K562 (cell line): Measurements from ENCODE around the gene RLN1. TPM values are rescaled to one million over a fixed set of nuclear protein-coding genes. Genes with fewer than 3 reads are reported as not detected.
"Not testable (repeated sequence)": the region's sequence is repeated elsewhere in the genome, so short reads cannot be mapped to it uniquely, and the experiment has no call there.

Experiments
- ATAC-seq: fragments of 200-7000 bp; cut with Tn5 transposase; 3 replicates; pipeline ENCODE4 v1.9.1; 2020; ENCODE audit warnings: moderate library complexity
- BruUV-seq: library from RNA; stranded (reverse); fragments of 400-500 nt; replicated peaks from 2 replicates; lab custom pipeline; 2021; lab: Mats Ljungman, UMichigan
- CTCF ChIA-PET: fragments of 300-600 bp; formaldehyde crosslinking; extraction: SDS; loops from one replicate; lab custom pipeline; 2021; ENCODE audit warnings: low intra/inter-chr PET ratio; lab: Yijun Ruan, JAX
- POLR2A ChIA-PET: fragments of 300-600, 350-650 bp; sonication (Branson Sonifier 250); formaldehyde crosslinking; extraction: SDS; loops from one replicate; lab custom pipeline; 2021; ENCODE audit warnings: antibody characterized with exemption, inconsistent platforms; lab: Yijun Ruan, JAX
- DNase-seq, 4 experiments: peaks; one replicate each; pipeline versions ENCODE4 v3.0.0 to v3.0.0-alpha.2; 2011 to 2018; ENCODE audit warnings: low spot score in 3 of 4, mixed read lengths in 3 of 4; ENCODE audit errors: extremely low read depth in 1 of 4
- FAIRE-seq: peaks from 2 replicates; lab custom pipeline; 2011; peaks lifted over from hg19 to GRCh38; lab: Jason Lieb, UNC
- H2AFZ ChIP-seq: 2 replicates; pipeline ENCODE4 v1.6.0; 2011; ENCODE audit warnings: low read depth, low read length, control low read depth, inconsistent platforms
- H3K27ac ChIP-seq: fragments of 200-600 bp; 3 replicates; pipeline ENCODE4 v1.8.0; 2011; ENCODE audit warnings: low read depth, mild to moderate bottlenecking, control low read depth, inconsistent platforms, low read length, moderate library complexity, mixed read lengths; ENCODE audit errors: extremely low read depth
- H3K27me3 ChIP-seq, 2 experiments: fragments of 300-600 bp in 1 of 2; 2 replicates in 1 of 2; 3 replicates in 1 of 2; pipeline versions ENCODE4 v1.6.0 to v1.8.0; 2011; ENCODE audit warnings: inconsistent platforms in 2 of 2, low read length in 2 of 2, mild to moderate bottlenecking in 1 of 2, mixed read lengths in 1 of 2, moderate library complexity in 1 of 2; ENCODE audit not compliant: control insufficient read depth in 2 of 2, insufficient read depth in 2 of 2
- H3K36me3 ChIP-seq: fragments of 300-600 bp; 3 replicates; pipeline ENCODE4 v1.8.0; 2011; ENCODE audit warnings: mild to moderate bottlenecking, low read length, inconsistent platforms; ENCODE audit not compliant: control insufficient read depth, insufficient read depth
- H3K4me1 ChIP-seq, 2 experiments: fragments of 200-600 bp in 1 of 2; replicated peaks in 1 of 2; 2 replicates in 1 of 2; 3 replicates in 1 of 2; pipeline versions ENCODE4 v1.5.1 to v1.8.0; 2011; ENCODE audit warnings: inconsistent platforms in 2 of 2, low read length in 2 of 2, mild to moderate bottlenecking in 1 of 2, mixed read lengths in 1 of 2, moderate library complexity in 1 of 2; ENCODE audit not compliant: control insufficient read depth in 2 of 2, insufficient read depth in 2 of 2
- H3K4me2 ChIP-seq: 2 replicates; pipeline ENCODE4 v1.6.1; 2011; ENCODE audit warnings: low read length, control low read depth, inconsistent platforms, mixed read lengths; ENCODE audit not compliant: insufficient read depth
- H3K4me3 ChIP-seq: fragments of 200-600 bp; sonication (generic), shearing (Covaris generic); 2 replicates; pipeline ENCODE4 v1.5.1; 2016; ENCODE audit warnings: control low read depth, inconsistent platforms
- H3K79me2 ChIP-seq: fragments of 200-600 bp; 3 replicates; pipeline ENCODE4 v1.8.0; 2011; ENCODE audit warnings: low read length, inconsistent platforms; ENCODE audit not compliant: control insufficient read depth, insufficient read depth
- H3K9ac ChIP-seq, 2 experiments: 2 replicates each; pipeline versions ENCODE4 v1.6.0 to v1.6.1; 2011; ENCODE audit warnings: low read depth in 2 of 2, low read length in 2 of 2, control low read depth in 1 of 2, inconsistent platforms in 1 of 2, mild to moderate bottlenecking in 1 of 2, mixed read lengths in 1 of 2; ENCODE audit not compliant: insufficient read depth in 1 of 2
- H3K9me1 ChIP-seq: one replicate; pipeline ENCODE4 v1.6.0; 2011; ENCODE audit warnings: inconsistent platforms, mild to moderate bottlenecking, low read length, moderate library complexity; ENCODE audit not compliant: control insufficient read depth, insufficient read depth
- H3K9me3 ChIP-seq: replicated peaks from 2 replicates; pipeline ENCODE4 v1.5.1; 2011; ENCODE audit warnings: low read depth, low read length, inconsistent platforms; ENCODE audit not compliant: control insufficient read depth, insufficient read depth
- H4K20me1 ChIP-seq: replicated peaks from 2 replicates; pipeline ENCODE4 v1.6.1; 2011; ENCODE audit warnings: low read length, inconsistent platforms, mixed read lengths; ENCODE audit not compliant: control insufficient read depth, insufficient read depth
- CHD2 ChIP-seq: IDR thresholded peaks from 2 replicates; pipeline ENCODE4 v1.6.1; 2011; ENCODE audit warnings: low read depth, low read length
- FOXA3 ChIP-seq, 2 experiments: fragments of 450-650 bp in 1 of 2; sonication (generic) in 1 of 2; formaldehyde crosslinking; IDR thresholded peaks in 1 of 2; conservative IDR thresholded peaks in 1 of 2; 2 replicates each; pipeline versions ENCODE4 v1.4.0 to v1.8.0; 2020 to 2022; ENCODE audit warnings: mild to moderate bottlenecking in 2 of 2, missing genetic modification reagents in 1 of 2
- FOXK2 ChIP-seq, 2 experiments: fragments of 450-650 bp; IDR thresholded peaks in 1 of 2; conservative IDR thresholded peaks in 1 of 2; 2 replicates each; pipeline ENCODE4 v1.6.1; 2016; ENCODE audit warnings: low read depth in 2 of 2, mild to moderate bottlenecking in 1 of 2
- HLTF ChIP-seq: fragments of 450-650 bp; IDR thresholded peaks from 2 replicates; pipeline ENCODE4 v1.6.1; 2016
- NFE2 ChIP-seq: IDR thresholded peaks from 2 replicates; pipeline ENCODE4 v1.6.1; 2014; ENCODE audit warnings: antibody characterized with exemption, low read depth
- ZNF318 ChIP-seq, 2 experiments: fragments of 450-650 bp; IDR thresholded peaks; 2 replicates each; pipeline ENCODE4 v1.6.1; 2016; ENCODE audit warnings: mild to moderate bottlenecking in 2 of 2, borderline replicate concordance in 1 of 2, low read depth in 1 of 2, moderate library complexity in 1 of 2
- WGBS: fragments of 100-300 bp; shearing (Covaris generic); methylation state at CpG from one replicate; pipeline ENCODE4 v1.1.6; 2016; ENCODE audit warnings: low coverage, mixed read lengths; ENCODE audit not compliant: insufficient coverage; ENCODE audit errors: missing lambda C conversion rate; 5-methylcytosine and 5-hydroxymethylcytosine counted together
- in situ Hi-C: fragments of 300-500 bp; cut with MboI; formaldehyde crosslinking; loops from 4 replicates; pipeline ENCODE4 v1.15.0; 2018; ENCODE audit warnings: inconsistent platforms, mixed read lengths
- intact Hi-C: fragments of 100-400 bp; cut with micrococcal nuclease; formaldehyde crosslinking; loops from 2 replicates; pipeline ENCODE4 v1.14.2; 2022
- polyA plus RNA-seq, 8 experiments: library from polyadenylated mRNA; depleted of rRNA in 4 of 8; stranded (reverse) in 5 of 8; unstranded in 3 of 8; fragments of >200 nt; fragmentation: Nextera tagmentation in 2 of 8; fragmentation: Illumina TruSeq in 1 of 8; extraction: Ambion mirVana in 2 of 8; extraction: Trizol in 1 of 8; gene quantifications; 2 replicates each; pipeline versions ENCODE4 v1.2.1 to v1.2.3, GENCODE V29; 2011 to 2014; ENCODE audit warnings: inconsistent platforms in 1 of 8, missing spikeins in 1 of 8
- total RNA-seq, 7 experiments: library from RNA; depleted of rRNA in 6 of 7; stranded (reverse); fragments of >200 nt in 6 of 7; fragmentation: Illumina TruSeq in 2 of 7; extraction: Trizol in 2 of 7; gene quantifications; 2 replicates each; pipeline versions ENCODE4 v1.2.1 to v1.2.3, GENCODE V29; 2011 to 2021; ENCODE audit warnings: low replicate concordance in 1 of 7

The RLN1 gene
- total and polyA plus RNA-seq, 9 of the 15 experiments (the other 6 are each of a cell fraction or from before 2014, with no cell fraction given) = not detected

GRCh38 chr9:5331276-5331675, 8.4 kb downstream of the RLN1 start:
- in situ Hi-C loops, intact Hi-C loops, H3K79me2 ChIP-seq, H2AFZ ChIP-seq, H3K9me3 ChIP-seq, BruUV-seq, H3K27me3 ChIP-seq, H3K4me1 ChIP-seq, H3K27ac ChIP-seq, ATAC-seq, H3K9me1 ChIP-seq, H3K4me2 ChIP-seq, H3K9ac ChIP-seq, POLR2A ChIA-PET, DNase-seq, H4K20me1 ChIP-seq, H3K36me3 ChIP-seq, H3K4me3 ChIP-seq, CTCF ChIA-PET, FAIRE-seq: not testable (repeated sequence)
- 0% methylated on average over 3 of the region's 3 CpGs for WGBS

- Histone ChIP-seq H3K4me1 (no peaks in the 10 kb centered on the region), H3K4me3 (no peak overlapping the region), H3K36me3 (no peaks in the 10 kb centered on the region), H3K9me3 (no peaks in the 10 kb centered on the region), H2AFZ (no peak overlapping the region), H4K20me1 (no peaks in the 10 kb centered on the region), H3K9me1 (no peaks in the 10 kb centered on the region), H3K27me3 (no peaks in the 10 kb centered on the region), H3K4me2 (peak overlapping the region; percentile 46; the same call in 1 of the 2 replicates), H3K9ac (no peak overlapping the region), H3K79me2 (no peaks in the 10 kb centered on the region), H3K27ac (no peak overlapping the region)
- FAIRE-seq = no peak
- in situ Hi-C loops = no loop called here
- WGBS = 19% methylated on average over 8 of the region's 10 CpGs
- DNase-seq = peak in 1 of 4 experiments; percentile 36
- BruUV-seq = no TSS peak
- ATAC-seq = peak; percentile 54
- ChIA-PET POLR2A (interaction anchor here (0.6 kb wide), 1 partner anchor 692 kb away, joined by 3 read pairs; no protein-coding TSS in a partner anchor), CTCF (no interaction called here)
- intact Hi-C loops = no loop called here
- TF ChIP-seq NFE2 (no peak), FOXA3 (CRISPR knock-in tag; conservative IDR thresholded peaks at IDR 0.05 in 1 of 2, IDR thresholded peaks at IDR 0.05 in 1 of 2) (peak; percentile 35 to 74; a peak in 3 of 4 replicates), CHD2 (no peak), ZNF318 (IDR thresholded peaks at IDR 0.05; ENCODE audit: borderline replicate concordance in 1 of 2, low read depth in 1 of 2) (no peak), HLTF (no peak), FOXK2 (conservative IDR thresholded peaks at IDR 0.05 in 1 of 2, IDR thresholded peaks at IDR 0.05 in 1 of 2; ENCODE audit: low read depth in 2 of 2) (0 out of 4 replicates have a peak, but pooled peaks of 1 of the 2 experiments have one; percentile 37)
Measured at GRCh38 chr9:5326893-5327548, 12.7 kb downstream of the RLN1 start.
